Tibial artery (tissue), 4 donors: ENCODE results near the gene PLEKHG4B.
"Not testable (repeated sequence)": the region's sequence is repeated elsewhere in the genome, so short reads cannot be mapped to it uniquely, and the experiment has no call there.

Experiments
- DNase-seq, 2 donors: peaks; one replicate each; pipeline ENCODE4 v3.0.0-alpha.2; 2019
- H3K27ac ChIP-seq, 2 donors: fragments of 200-600 bp; sonication (generic) in 1 of 2; 1 replicate in 1 of 2; 2 replicates in 1 of 2; pipeline ENCODE4 v1.5.1; 2018 to 2019; ENCODE audit warnings: mild to moderate bottlenecking in 1 of 2
- H3K27me3 ChIP-seq, 2 donors: fragments of 200-600 bp; sonication (generic) in 1 of 2; one replicate each; pipeline versions ENCODE4 v1.5.1 to v1.6.0; 2016 to 2019
- H3K36me3 ChIP-seq, 3 donors: fragments of 200-600 bp; sonication (generic) in 2 of 3; one replicate each; pipeline ENCODE4 v1.5.1; 2016 to 2019; ENCODE audit warnings: mild to moderate bottlenecking in 2 of 3
- H3K4me1 ChIP-seq, 4 donors: fragments of 200-600 bp; sonication (generic) in 2 of 4; 1 replicate in 3 of 4; 2 replicates in 1 of 4; pipeline ENCODE4 v1.5.1; 2016 to 2019
- H3K4me3 ChIP-seq, 2 donors: fragments of 200-600 bp; sonication (generic) in 1 of 2; 1 replicate in 1 of 2; 2 replicates in 1 of 2; pipeline ENCODE4 v1.5.1; 2018 to 2019; ENCODE audit warnings: mild to moderate bottlenecking in 2 of 2
- H3K9me3 ChIP-seq, 3 donors: fragments of 200-600 bp; sonication (generic) in 1 of 3; one replicate each; pipeline ENCODE4 v1.5.1; 2016 to 2019
- intact Hi-C: fragments of 100-400 bp; cut with DNase I; formaldehyde crosslinking; loops from one replicate; pipeline ENCODE4 v1.15.0; 2023; ENCODE audit warnings: low total_unique reads
- TF ChIP-seq, protein P1 (sequence below), 2 experiments: fragments of 200-600 bp in 1 of 2; fragments of 450-650 bp in 1 of 2; IDR thresholded peaks; one replicate each; pipeline ENCODE4 v1.5.1; 2017 to 2019; ENCODE audit warnings: antibody characterized with exemption in 2 of 2, mild to moderate bottlenecking in 1 of 2, moderate library complexity in 1 of 2

The PLEKHG4B gene

DNA sequence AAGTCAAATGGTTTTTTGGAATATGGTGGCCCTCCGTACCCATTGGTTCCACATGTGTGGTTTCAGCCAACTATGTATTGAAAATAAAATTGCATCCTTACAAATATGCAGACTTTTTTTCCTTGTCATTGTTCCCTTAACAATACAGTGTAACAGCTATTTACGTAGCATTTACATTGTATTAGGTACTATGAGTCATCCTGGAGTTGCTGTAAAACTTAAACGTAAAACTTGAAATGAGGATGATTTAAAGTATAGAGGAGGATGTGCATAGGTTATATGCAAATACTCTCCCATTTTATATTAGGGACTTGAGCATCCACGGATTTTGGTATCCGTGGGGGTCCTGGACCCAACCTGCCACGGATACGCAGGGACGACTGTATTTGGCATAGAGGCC, 142.5 kb downstream of the PLEKHG4B start:
- H3K27me3 ChIP-seq = no peaks in the 10 kb centered on the region
- TF ChIP-seq, protein P1, sequence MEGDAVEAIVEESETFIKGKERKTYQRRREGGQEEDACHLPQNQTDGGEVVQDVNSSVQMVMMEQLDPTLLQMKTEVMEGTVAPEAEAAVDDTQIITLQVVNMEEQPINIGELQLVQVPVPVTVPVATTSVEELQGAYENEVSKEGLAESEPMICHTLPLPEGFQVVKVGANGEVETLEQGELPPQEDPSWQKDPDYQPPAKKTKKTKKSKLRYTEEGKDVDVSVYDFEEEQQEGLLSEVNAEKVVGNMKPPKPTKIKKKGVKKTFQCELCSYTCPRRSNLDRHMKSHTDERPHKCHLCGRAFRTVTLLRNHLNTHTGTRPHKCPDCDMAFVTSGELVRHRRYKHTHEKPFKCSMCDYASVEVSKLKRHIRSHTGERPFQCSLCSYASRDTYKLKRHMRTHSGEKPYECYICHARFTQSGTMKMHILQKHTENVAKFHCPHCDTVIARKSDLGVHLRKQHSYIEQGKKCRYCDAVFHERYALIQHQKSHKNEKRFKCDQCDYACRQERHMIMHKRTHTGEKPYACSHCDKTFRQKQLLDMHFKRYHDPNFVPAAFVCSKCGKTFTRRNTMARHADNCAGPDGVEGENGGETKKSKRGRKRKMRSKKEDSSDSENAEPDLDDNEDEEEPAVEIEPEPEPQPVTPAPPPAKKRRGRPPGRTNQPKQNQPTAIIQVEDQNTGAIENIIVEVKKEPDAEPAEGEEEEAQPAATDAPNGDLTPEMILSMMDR (IDR thresholded peaks at IDR 0.05) = no peak
- H3K27ac ChIP-seq = no peak overlapping the region
- H3K9me3 ChIP-seq = no peaks in the 10 kb centered on the region
- no peak overlapping the region for H3K4me3 ChIP-seq
- intact Hi-C loops = no loop called here
- no peak for DNase-seq
- peaks cover 56 to 99% (median 73%) of the 10 kb centered on the region in 3 donors for H3K36me3 ChIP-seq
- no peaks in the 10 kb centered on the region for H3K4me1 ChIP-seq

DNA sequence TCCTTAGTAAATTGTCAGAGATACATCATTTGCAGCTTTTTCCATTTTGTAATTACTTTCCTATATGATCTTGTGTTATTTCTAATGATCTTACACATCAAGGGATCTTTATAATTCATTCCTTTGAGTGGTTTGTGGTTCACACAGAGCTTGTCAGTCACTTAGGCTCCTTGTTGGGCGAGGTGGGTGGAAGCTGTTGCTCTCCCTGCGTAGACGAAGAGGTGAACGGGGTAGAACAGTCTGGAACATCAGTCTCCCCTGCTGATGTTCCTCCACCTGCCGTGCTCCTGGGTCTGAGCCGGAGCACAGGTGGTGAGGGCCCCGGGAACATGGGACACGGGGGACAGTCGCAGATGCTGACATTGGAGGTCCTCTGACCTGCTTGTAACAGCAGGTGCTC, 143.6 kb downstream of the PLEKHG4B start:
- DNase-seq, H3K4me3 ChIP-seq, H3K27ac ChIP-seq, intact Hi-C loops, H3K27me3 ChIP-seq, H3K9me3 ChIP-seq, H3K4me1 ChIP-seq: not testable (repeated sequence)
- peaks cover 49 to 99% (median 68%) of the 10 kb centered on the region in 3 donors for H3K36me3 ChIP-seq

DNA sequence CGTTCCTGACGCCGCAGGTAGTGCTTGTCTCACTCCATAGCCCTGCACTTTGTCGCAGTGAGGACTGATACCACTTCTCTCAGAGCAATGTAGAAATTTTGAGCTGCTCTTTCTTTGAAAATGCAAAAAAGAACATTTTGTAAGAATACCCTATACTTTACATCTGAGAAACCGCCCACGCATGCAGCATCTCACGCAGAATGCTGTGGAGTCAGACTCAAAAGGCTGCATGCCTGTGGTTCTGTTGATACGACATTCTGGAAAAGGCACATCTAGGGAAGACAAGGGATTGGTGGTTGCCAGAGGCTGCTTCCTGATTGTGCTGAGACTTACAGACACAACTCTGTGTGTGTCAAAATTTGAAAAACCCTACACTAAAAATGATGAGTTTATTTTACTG, 146.0 kb downstream of the PLEKHG4B start:
- H3K36me3 ChIP-seq = peaks cover 57 to 99% (median 68%) of the 10 kb centered on the region in 3 donors
- H3K27me3 ChIP-seq, H3K4me3 ChIP-seq, H3K4me1 ChIP-seq, intact Hi-C loops, H3K9me3 ChIP-seq, DNase-seq, H3K27ac ChIP-seq: not testable (repeated sequence)
